Measurements from ENCODE around the gene VPS33A.

DNA sequence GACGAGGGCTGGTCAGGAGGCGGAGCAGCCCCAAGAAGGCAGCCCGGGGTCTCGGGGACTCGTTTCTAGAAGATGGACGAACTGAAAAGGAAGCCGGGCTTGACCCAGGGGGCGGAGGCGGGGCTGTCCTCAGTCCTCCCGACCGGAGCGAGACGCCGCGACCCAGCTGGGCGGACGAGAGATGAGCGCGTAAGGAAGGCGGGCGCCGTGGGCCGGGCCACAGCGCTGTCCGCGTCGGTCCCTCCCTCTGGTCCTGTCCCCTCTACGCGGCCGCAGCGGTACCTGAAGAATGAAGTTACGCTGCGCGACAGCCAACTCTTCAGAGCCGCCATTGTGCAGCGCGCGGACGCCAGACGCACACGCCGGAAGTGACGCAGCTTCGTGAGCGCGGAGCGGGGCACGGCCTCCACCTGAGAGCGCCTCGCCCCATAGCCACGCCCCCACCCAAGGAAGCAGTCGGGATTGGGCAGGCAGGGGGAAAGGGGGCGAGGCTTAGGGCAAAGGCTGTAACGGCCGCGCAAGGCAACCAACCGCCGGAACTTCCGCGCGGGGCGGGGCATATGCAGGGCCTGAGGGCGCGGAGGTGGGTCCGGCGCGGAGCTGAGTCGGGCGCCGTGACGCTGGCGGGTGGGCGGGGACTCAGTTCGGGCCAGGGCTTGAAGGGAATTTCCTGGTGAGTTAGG lies 40.5 kb downstream of the VPS33A start, which contains the start of gene DIABLO:
- TF ChIP-seq, protein P1, sequence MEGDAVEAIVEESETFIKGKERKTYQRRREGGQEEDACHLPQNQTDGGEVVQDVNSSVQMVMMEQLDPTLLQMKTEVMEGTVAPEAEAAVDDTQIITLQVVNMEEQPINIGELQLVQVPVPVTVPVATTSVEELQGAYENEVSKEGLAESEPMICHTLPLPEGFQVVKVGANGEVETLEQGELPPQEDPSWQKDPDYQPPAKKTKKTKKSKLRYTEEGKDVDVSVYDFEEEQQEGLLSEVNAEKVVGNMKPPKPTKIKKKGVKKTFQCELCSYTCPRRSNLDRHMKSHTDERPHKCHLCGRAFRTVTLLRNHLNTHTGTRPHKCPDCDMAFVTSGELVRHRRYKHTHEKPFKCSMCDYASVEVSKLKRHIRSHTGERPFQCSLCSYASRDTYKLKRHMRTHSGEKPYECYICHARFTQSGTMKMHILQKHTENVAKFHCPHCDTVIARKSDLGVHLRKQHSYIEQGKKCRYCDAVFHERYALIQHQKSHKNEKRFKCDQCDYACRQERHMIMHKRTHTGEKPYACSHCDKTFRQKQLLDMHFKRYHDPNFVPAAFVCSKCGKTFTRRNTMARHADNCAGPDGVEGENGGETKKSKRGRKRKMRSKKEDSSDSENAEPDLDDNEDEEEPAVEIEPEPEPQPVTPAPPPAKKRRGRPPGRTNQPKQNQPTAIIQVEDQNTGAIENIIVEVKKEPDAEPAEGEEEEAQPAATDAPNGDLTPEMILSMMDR (IDR thresholded peaks at IDR 0.05; ENCODE audit: insufficient read depth, low read depth, low read length): no peak
- no peak for TF ChIP-seq EZH2 (IDR thresholded peaks at IDR 0.05; ENCODE audit: insufficient read depth, low read length)

Measured in astrocyte (in vitro differentiated cells and primary cell).